Measurements from ENCODE around the gene TTLL7.
"Not testable (repeated sequence)": the region's sequence is repeated elsewhere in the genome, so short reads cannot be mapped to it uniquely, and the experiment has no call there.

TTLL7 gene

DNA sequence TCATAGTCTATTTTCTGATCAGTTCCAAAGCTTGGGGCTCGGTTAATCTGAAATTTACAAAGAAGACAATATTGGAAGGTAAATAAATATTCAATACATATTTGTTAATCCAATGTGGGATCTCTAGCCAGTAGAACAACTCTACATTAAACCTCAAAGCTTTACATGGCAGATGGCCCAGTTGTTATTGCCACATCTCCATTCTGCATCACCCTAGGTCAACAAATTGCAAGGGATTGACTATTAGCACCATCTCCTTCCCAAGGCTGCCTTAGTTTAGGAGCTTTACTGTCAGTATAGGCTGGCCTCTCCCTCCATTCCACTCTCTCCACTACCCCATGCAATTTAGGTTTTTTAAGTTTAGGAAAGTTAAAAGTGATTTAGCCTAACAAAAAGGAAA, 69.7 kb downstream of the TTLL7 start:
- DNase-seq (ENCODE audit: low read depth) = no peak

- no peak for DNase-seq (ENCODE audit: low read depth)
Measured at GRCh38 chr1:83928396-83928795, 70.5 kb downstream of the TTLL7 start.

- no peak for DNase-seq (ENCODE audit: low read depth)
Measured at GRCh38 chr1:83927701-83928100, 71.2 kb downstream of the TTLL7 start.

DNA sequence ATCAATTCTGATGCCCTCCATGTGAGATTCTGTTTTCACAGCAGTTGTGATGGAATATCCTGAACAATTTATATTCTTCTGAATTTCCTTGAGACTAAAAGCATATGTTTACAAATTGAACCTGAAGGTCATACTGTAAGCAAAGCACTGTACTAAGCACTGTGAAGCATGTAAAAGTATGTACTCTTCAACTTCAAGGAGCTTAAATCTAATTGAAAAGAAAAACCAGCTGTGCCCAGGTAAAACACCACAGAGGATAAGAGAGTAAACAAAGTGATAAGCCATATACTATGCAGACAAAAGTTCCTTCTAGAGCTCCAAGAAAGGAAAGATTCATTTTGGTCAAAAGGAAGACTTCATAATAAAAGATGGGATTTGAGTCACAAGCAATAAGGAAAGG, 71.9 kb downstream of the TTLL7 start:
- no peak for DNase-seq (ENCODE audit: low read depth)

GRCh38 chr1:83923553-83923952, 75.4 kb downstream of the TTLL7 start:
- no peak for DNase-seq (ENCODE audit: low read depth)

DNA sequence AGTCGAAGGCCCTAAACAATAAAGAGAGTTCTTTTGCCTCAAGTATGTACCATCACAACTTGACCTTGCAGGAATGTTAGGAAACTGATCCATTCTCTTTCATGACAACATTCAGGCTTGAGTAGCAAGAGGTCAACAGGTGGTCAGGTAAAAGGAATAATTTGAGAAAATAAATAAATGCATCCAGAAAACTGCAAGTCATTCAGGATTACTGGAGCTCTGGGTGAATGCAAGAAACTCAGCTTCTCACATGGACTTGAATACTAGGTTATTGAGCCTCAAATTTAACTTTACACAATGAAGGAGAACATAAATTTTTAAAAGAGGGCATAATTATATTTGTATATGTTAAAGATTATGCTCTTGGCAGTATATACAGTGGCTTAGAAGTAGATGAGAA, 76.5 kb downstream of the TTLL7 start:
- DNase-seq (ENCODE audit: low read depth) = no peak

GRCh38 chr1:83920320-83920719, 78.6 kb downstream of the TTLL7 start:
- no peak for DNase-seq (ENCODE audit: low read depth)

DNA sequence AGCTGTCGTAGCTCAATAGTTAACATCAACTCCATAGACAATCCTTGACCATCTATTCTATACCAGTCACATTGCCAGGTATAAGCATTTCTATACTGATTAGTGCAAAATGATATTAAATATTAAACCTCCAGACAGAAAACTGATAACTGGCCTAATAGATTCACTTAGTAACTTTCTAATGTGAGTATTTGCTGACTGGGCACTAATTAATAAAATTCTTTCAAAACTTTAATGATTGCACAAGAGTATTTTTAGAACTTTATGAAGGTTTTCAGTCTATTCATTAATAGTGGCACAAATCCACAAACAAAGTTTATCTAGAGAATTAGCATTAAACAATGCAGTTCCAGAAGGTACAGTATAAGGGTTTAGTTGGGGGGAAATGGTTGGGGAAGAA, 79.1 kb downstream of the TTLL7 start:
- no peak for DNase-seq (ENCODE audit: low read depth)

DNA sequence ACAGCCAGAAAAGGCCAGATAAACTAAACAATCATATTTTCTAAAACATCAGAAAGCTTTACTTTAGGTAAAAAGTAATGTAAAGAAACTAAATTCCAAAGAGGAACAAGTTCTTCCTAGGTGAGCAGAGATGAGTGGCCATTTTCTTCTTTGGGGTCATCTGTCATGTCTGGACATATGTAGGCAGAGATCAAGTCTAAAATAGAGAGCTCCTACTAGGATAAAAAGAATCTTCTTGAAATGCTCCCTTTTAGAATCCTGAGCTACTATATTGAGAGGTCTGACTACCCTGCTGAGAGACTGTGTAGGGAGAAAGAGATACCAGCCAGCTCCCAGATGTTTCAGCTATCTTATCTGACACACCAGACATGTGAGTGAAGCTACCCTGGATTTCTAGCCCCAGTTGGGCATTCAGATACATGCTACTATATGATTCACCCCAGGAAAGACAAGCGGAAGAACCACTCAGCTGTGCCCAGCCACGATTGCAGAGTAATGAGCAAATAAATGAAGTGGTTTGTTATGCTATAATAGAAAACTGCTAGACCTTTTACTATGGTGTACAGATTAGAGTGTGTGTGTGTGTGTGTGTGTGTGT, 80.1 kb downstream of the TTLL7 start:
- no peak for DNase-seq (ENCODE audit: low read depth)

GRCh38 chr1:83917959-83918358, 81.0 kb downstream of the TTLL7 start:
- DNase-seq (ENCODE audit: low read depth) = no peak

- DNase-seq (ENCODE audit: low read depth) = not testable (repeated sequence)
Measured at GRCh38 chr1:83916094-83916493, 82.8 kb downstream of the TTLL7 start.

- DNase-seq (ENCODE audit: low read depth) = no peak
Measured at GRCh38 chr1:83912876-83913275, 86.1 kb downstream of the TTLL7 start.

- DNase-seq (ENCODE audit: low read depth) = no peak
Measured at GRCh38 chr1:83910461-83910860, 88.5 kb downstream of the TTLL7 start.

DNA sequence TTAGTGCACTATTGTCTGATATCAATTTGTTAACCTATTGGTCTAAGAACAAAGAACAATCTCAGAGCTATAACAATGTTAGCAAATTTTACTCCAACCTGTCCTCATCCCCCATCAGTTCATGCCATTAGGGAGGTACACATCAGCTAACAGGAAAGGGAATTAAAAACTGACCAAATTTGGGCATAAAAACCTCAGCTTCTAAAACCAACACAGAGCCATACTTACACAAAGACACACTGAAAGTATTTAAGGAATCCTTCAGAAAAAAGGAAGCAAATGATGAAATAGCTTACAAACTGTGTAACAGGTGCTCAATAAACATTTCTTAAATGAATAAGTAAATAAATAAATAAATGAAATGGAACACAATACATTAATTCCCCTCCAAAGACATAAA, 89.2 kb downstream of the TTLL7 start:
- no peak for DNase-seq (ENCODE audit: low read depth)

- DNase-seq (ENCODE audit: low read depth) = no peak
Measured at GRCh38 chr1:83905315-83905907, 93.5 kb downstream of the TTLL7 start.

DNA sequence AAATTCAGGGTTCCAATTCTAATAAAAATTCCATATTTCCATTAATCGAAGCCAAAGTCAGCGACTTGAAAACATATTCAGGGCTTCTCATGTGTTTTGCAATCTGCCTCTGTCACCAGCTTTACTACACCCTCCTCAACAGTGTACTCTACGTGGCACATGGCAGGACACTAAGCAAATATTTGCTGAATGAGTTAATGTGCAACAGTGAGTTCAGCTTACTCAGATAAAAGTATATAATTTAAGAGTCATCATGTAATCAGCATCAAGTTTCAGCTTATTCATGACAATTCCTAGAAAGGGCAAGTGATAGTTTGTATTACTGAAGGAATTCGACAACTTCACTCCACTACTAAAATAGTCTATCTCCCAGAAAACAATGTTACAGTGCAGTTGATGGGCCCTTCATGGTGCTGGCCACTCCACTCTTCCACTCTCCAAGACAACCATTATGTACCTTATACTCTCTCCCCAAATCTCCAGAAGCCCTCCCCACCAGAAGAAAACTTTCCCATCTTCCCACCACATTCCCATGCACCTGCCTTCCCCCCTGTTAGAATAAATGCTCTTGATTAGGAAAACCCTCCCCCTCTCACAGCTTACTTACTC, 97.3 kb downstream of the TTLL7 start:
- DNase-seq (ENCODE audit: low read depth) = no peak

- no peak for DNase-seq (ENCODE audit: low read depth)
Measured at GRCh38 chr1:83900524-83900923, 98.4 kb downstream of the TTLL7 start.

- no peak for DNase-seq (ENCODE audit: low read depth)
Measured at GRCh38 chr1:83897516-83897915, 101.4 kb downstream of the TTLL7 start.

- DNase-seq (ENCODE audit: low read depth) = no peak
Measured at GRCh38 chr1:83896299-83896698, 102.6 kb downstream of the TTLL7 start.

- DNase-seq (ENCODE audit: low read depth) = no peak
Measured at GRCh38 chr1:83889707-83890106, 109.2 kb downstream of the TTLL7 start.

GRCh38 chr1:83887483-83887882, 111.4 kb downstream of the TTLL7 start:
- no peak for DNase-seq (ENCODE audit: low read depth)

DNA sequence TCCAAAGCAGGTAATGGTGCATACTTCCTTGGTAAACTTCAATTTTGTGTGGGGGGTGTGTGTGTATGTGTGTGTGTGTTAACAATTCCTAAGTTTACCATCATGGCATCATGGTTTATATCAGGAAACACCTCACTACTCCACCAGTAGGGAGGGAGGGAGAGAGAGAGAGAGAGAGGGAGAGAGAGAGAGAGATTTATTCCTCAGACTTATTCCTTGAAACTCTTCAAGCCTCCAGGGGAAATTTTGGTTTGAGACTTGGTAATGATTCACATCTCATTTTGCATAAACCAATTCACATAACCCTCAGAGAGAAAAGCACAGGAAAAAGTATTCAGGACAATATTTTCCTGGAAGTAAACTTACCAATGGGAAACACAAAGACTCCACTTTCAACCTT, 115.0 kb downstream of the TTLL7 start:
- DNase-seq (ENCODE audit: low read depth) = no peak

DNA sequence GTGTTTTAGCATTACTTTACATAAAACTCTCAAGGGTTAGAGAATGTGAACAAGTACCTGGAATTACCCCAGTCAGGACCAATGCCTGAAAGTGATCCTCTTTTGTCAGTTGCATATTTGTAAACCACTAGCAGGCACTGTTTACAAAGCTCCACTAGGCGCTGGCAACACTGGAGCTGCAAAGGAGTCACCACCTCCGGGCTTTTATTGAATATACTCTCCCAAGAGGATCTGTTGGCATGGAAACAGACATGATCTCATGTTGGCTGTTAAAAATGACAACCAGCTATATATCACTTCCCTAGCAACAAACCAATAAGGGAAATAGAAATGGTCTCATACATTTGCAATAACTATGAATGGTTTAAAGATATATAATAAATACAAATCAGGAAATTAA, 116.0 kb downstream of the TTLL7 start:
- DNase-seq (ENCODE audit: low read depth) = no peak

- no peak for DNase-seq (ENCODE audit: low read depth)
Measured at GRCh38 chr1:83872515-83872914, 126.4 kb downstream of the TTLL7 start.
